HCT116 (cell line): ENCODE data around the gene ADARB1. TPM values are rescaled to one million over a fixed set of nuclear protein-coding genes. Genes with fewer than 3 reads are reported as not detected.

ENCODE experiments used
- ATAC-seq: fragments of 200-7000 bp; cut with Tn5 transposase; 2 replicates; pipeline ENCODE4 v1.9.1; 2020; ENCODE audit warnings: mild to moderate bottlenecking, moderate library complexity
- BruUV-seq: library from RNA; stranded (reverse); fragments of 400-500 nt; replicated peaks from 2 replicates; lab custom pipeline; 2021; lab: Mats Ljungman, UMichigan
- CTCF ChIA-PET: fragments of 300-600 bp; sonication (Branson Sonifier 250); formaldehyde crosslinking; loops from one replicate; lab custom pipeline; 2021; ENCODE audit warnings: antibody characterized with exemption; lab: Charles Lee
- POLR2A ChIA-PET: fragments of 300-600, 350-600 bp; sonication (Branson Sonifier 250); formaldehyde crosslinking; loops from one replicate; lab custom pipeline; 2021; ENCODE audit warnings: antibody characterized with exemption; lab: Charles Lee
- RAD21 ChIA-PET, 2 experiments: fragments of 300-600 bp; sonication (Branson Sonifier 250); formaldehyde crosslinking; loops; one replicate each; lab custom pipeline; 2023; ENCODE audit warnings: low total read pairs in 2 of 2; ENCODE audit not compliant: uncharacterized antibody in 2 of 2, unreplicated experiment in 2 of 2, low non-redundant PET in 1 of 2; lab: Charles Lee
- DNase-seq: peaks from one replicate; pipeline ENCODE4 v3.0.0-alpha.2; 2010; ENCODE audit warnings: low read depth, low spot score
- H2AFZ ChIP-seq: fragments of 200-600 bp; shearing (Covaris generic), sonication (generic); 2 replicates; pipeline ENCODE4 v1.6.1; 2017; ENCODE audit warnings: low read depth, mixed run types, mixed read lengths, antibody characterized with exemption, low read length; ENCODE audit not compliant: poor library complexity, severe bottlenecking
- H3K27ac ChIP-seq: 2 replicates; pipeline ENCODE4 v1.5.1; 2012; ENCODE audit warnings: low read depth, low read length
- H3K27me3 ChIP-seq: fragments of 200-600 bp; sonication (generic); 2 replicates; pipeline ENCODE4 v1.6.1; 2016; ENCODE audit warnings: mixed run types, low read length, mixed read lengths; ENCODE audit not compliant: insufficient read depth
- H3K36me3 ChIP-seq, 2 experiments: fragments of 200-500 bp in 1 of 2; fragments of 200-600 bp in 1 of 2; sonication (Bioruptor generic) in 1 of 2; sonication (generic) in 1 of 2; 2 replicates each; pipeline versions ENCODE4 v1.5.1 to v1.6.1; 2014 to 2016; ENCODE audit warnings: low read length in 2 of 2, inconsistent platforms in 1 of 2, mixed read lengths in 1 of 2, mixed run types in 1 of 2; ENCODE audit not compliant: insufficient read depth in 2 of 2, control insufficient read depth in 1 of 2
- H3K4me1 ChIP-seq, 2 experiments: fragments of 200-600 bp in 1 of 2; sonication (generic) in 1 of 2; 2 replicates each; pipeline versions ENCODE4 v1.5.1 to v1.6.1; 2012 to 2017; ENCODE audit warnings: low read length in 2 of 2, inconsistent platforms in 1 of 2, mild to moderate bottlenecking in 1 of 2, mixed read lengths in 1 of 2, mixed run types in 1 of 2, moderate library complexity in 1 of 2; ENCODE audit not compliant: insufficient read depth in 2 of 2, control insufficient read depth in 1 of 2
- H3K4me2 ChIP-seq: fragments of 200-600 bp; sonication (generic); 2 replicates; pipeline ENCODE4 v1.6.1; 2017; ENCODE audit warnings: mixed run types, low read length, mixed read lengths
- H3K4me3 ChIP-seq, 2 experiments: fragments of 200-600 bp in 1 of 2; sonication (generic) in 1 of 2; replicated peaks in 1 of 2; 2 replicates each; pipeline ENCODE4 v1.5.1; 2011 to 2016; ENCODE audit warnings: low read length in 2 of 2, control low read depth in 1 of 2, low read depth in 1 of 2, mild to moderate bottlenecking in 1 of 2, mixed read lengths in 1 of 2, mixed run types in 1 of 2
- H3K79me2 ChIP-seq: fragments of 200-600 bp; sonication (generic); 2 replicates; pipeline ENCODE4 v1.6.1; 2017; ENCODE audit warnings: mild to moderate bottlenecking, mixed run types, low read length, moderate library complexity, mixed read lengths; ENCODE audit not compliant: insufficient read depth
- H3K9ac ChIP-seq: fragments of 200-600 bp; sonication (generic); 2 replicates; pipeline ENCODE4 v1.6.1; 2016; ENCODE audit warnings: low read length, mixed read lengths
- H3K9me2 ChIP-seq: fragments of 200-600 bp; sonication (generic), shearing (Covaris generic); 2 replicates; pipeline ENCODE4 v1.6.1; 2017; ENCODE audit warnings: mixed run types, mild to moderate bottlenecking, moderate library complexity; ENCODE audit not compliant: insufficient read depth
- H3K9me3 ChIP-seq, 2 experiments: fragments of 200-500 bp in 1 of 2; fragments of 200-600 bp in 1 of 2; sonication (Bioruptor generic) in 1 of 2; sonication (generic) in 1 of 2; 2 replicates each; pipeline ENCODE4 v1.6.1; 2014 to 2017; ENCODE audit warnings: low read length in 2 of 2, mixed read lengths in 2 of 2, inconsistent platforms in 1 of 2, low read depth in 1 of 2, mild to moderate bottlenecking in 1 of 2, mixed run types in 1 of 2, moderate library complexity in 1 of 2; ENCODE audit not compliant: control insufficient read depth in 1 of 2, insufficient read depth in 1 of 2
- H4K20me1 ChIP-seq: fragments of 200-600 bp; sonication (generic), shearing (Covaris generic); 2 replicates; pipeline ENCODE4 v1.6.1; 2017; ENCODE audit warnings: mixed run types, mild to moderate bottlenecking, moderate library complexity; ENCODE audit not compliant: insufficient read depth
- ATF3 ChIP-seq: IDR thresholded peaks from 2 replicates; pipeline ENCODE4 v1.6.1; 2012
- CBX3 ChIP-seq: IDR thresholded peaks from 2 replicates; pipeline ENCODE4 v1.6.1; 2012; ENCODE audit warnings: low read depth
- CEBPB ChIP-seq: IDR thresholded peaks from 2 replicates; pipeline ENCODE4 v1.6.1; 2012; ENCODE audit warnings: low read depth
- EZH2 ChIP-seq: fragments of 200-600 bp; sonication (generic); IDR thresholded peaks from 2 replicates; pipeline ENCODE4 v1.6.1; 2017; ENCODE audit warnings: antibody characterized with exemption, mixed run types
- FOSL1 ChIP-seq: IDR thresholded peaks from 2 replicates; pipeline ENCODE4 v1.6.1; 2012; ENCODE audit warnings: low read depth
- REST ChIP-seq: IDR thresholded peaks from 2 replicates; pipeline ENCODE4 v1.6.1; 2012; ENCODE audit warnings: low read depth
- SRF ChIP-seq: IDR thresholded peaks from 2 replicates; pipeline ENCODE4 v1.6.1; 2012; ENCODE audit warnings: low read depth
- ZFX ChIP-seq: fragments of 450-650 bp; IDR thresholded peaks from 2 replicates; pipeline ENCODE4 v1.6.1; 2017
- intact Hi-C: fragments of 100-400 bp; cut with micrococcal nuclease; formaldehyde crosslinking; loops from 2 replicates; pipeline ENCODE4 v1.10.0; 2022
- total RNA-seq: library from RNA; stranded (reverse); gene quantifications from one replicate; pipeline ENCODE4 v1.2.1, GENCODE V29; 2021; ENCODE audit not compliant: unreplicated experiment

ADARB1 gene
- total RNA-seq, 1 experiment from 2014 or later, result 13.5 TPM

- CTCF ChIA-PET, result no interaction called here
- TF ChIP-seq REST, result no peak
- no peak for TF ChIP-seq CBX3
- TF ChIP-seq EZH2, result no peak
- TF ChIP-seq FOSL1, result no peak
- no peak for TF ChIP-seq SRF
- no peak for TF ChIP-seq CEBPB
- no peak for TF ChIP-seq ATF3
- TF ChIP-seq ZFX, result no peak
- TF ChIP-seq, all 23 proteins: peak for 0
These were observed 170.5 kb downstream of the ADARB1 start for GRCh38 chr21:45244799-45245340.

More at GRCh38 chr21:45244799-45245340, 170.5 kb downstream of the ADARB1 start:
- intact Hi-C loops, result no loop called here
- peaks cover 0 to 8% of the 10 kb centered on the region in 2 experiments; a peak in 2 of 4 replicates for H3K9me3 ChIP-seq
- H3K4me2 ChIP-seq, result no peak overlapping the region
- no peaks in the 10 kb centered on the region for H3K79me2 ChIP-seq
- H3K9ac ChIP-seq, result no peak overlapping the region
- H4K20me1 ChIP-seq, result no peaks in the 10 kb centered on the region
- H3K27me3 ChIP-seq, result no peaks in the 10 kb centered on the region
- H3K4me3 ChIP-seq, result no peak overlapping the region
- DNase-seq (no peak), ATAC-seq (no peak)
- H3K36me3 ChIP-seq, result no peaks in the 10 kb centered on the region
- H3K4me1 ChIP-seq, result no peaks in the 10 kb centered on the region
- H3K9me2 ChIP-seq, result no peaks in the 10 kb centered on the region
- no peak overlapping the region for H2AFZ ChIP-seq
- ChIA-PET POLR2A (no interaction called here), RAD21 (no interaction called here)
- H3K27ac ChIP-seq, result no peak overlapping the region
- BruUV-seq, result no TSS peak
